H9 (cell line): ENCODE measurements around the gene UFC1. TPM values are rescaled to one million over a fixed set of nuclear protein-coding genes. Genes with fewer than 3 reads are reported as not detected.
A peak's percentile ranks its signal among the peaks of the same experiment; 100 is the strongest.

Experiments used
- DNase-seq: peaks from one replicate; pipeline ENCODE4 v3.0.0-alpha.2; 2017
- H2AFZ ChIP-seq: one replicate; pipeline ENCODE4 v1.6.1; 2013; ENCODE audit warnings: mild to moderate bottlenecking, low read length, control low read depth, moderate library complexity
- H2AK5ac ChIP-seq: 2 replicates; pipeline ENCODE4 v1.6.1; 2013; ENCODE audit warnings: low read length, control low read depth, mixed read lengths; ENCODE audit not compliant: insufficient read length
- H2BK120ac ChIP-seq: one replicate; pipeline ENCODE4 v1.6.1; 2013; ENCODE audit warnings: low read depth, mild to moderate bottlenecking, low read length, control low read depth, inconsistent platforms; ENCODE audit not compliant: poor library complexity, severe bottlenecking
- H2BK12ac ChIP-seq: 2 replicates; pipeline ENCODE4 v1.6.1; 2013; ENCODE audit warnings: low read length, control low read depth, mixed read lengths, low read depth; ENCODE audit not compliant: insufficient read length
- H2BK15ac ChIP-seq: 2 replicates; pipeline ENCODE4 v1.6.1; 2013; ENCODE audit warnings: low read depth, low read length, control low read depth
- H2BK20ac ChIP-seq: one replicate; pipeline ENCODE4 v1.6.1; 2013; ENCODE audit warnings: low read depth, mild to moderate bottlenecking, low read length, control low read depth, inconsistent platforms; ENCODE audit not compliant: poor library complexity, severe bottlenecking
- H2BK5ac ChIP-seq: 2 replicates; pipeline ENCODE4 v1.6.1; 2013; ENCODE audit warnings: low read length, control low read depth, mixed read lengths; ENCODE audit not compliant: insufficient read length
- H3K14ac ChIP-seq: 2 replicates; pipeline ENCODE4 v1.6.1; 2013; ENCODE audit warnings: low read length, control low read depth; ENCODE audit not compliant: insufficient read depth
- H3K18ac ChIP-seq: 2 replicates; pipeline ENCODE4 v1.6.1; 2013; ENCODE audit warnings: low read depth, mild to moderate bottlenecking, mixed read lengths, low read length, control low read depth; ENCODE audit not compliant: insufficient read length
- H3K23ac ChIP-seq: 2 replicates; pipeline ENCODE4 v1.6.1; 2013; ENCODE audit warnings: low read length, control low read depth, mixed read lengths, low read depth; ENCODE audit not compliant: insufficient read length
- H3K23me2 ChIP-seq: 2 replicates; pipeline ENCODE4 v1.6.1; 2013; ENCODE audit warnings: low read depth, mild to moderate bottlenecking, mixed read lengths, low read length, control low read depth; ENCODE audit not compliant: insufficient read length, poor library complexity, severe bottlenecking
- H3K27ac ChIP-seq: 2 replicates; pipeline ENCODE4 v1.5.1; 2013; ENCODE audit warnings: low read length, control low read depth, mixed read lengths, low read depth; ENCODE audit not compliant: insufficient read length
- H3K27me3 ChIP-seq: 2 replicates; pipeline ENCODE4 v1.6.1; 2013; ENCODE audit warnings: low read length, control low read depth, inconsistent platforms; ENCODE audit not compliant: insufficient read depth
- H3K4ac ChIP-seq: 2 replicates; pipeline ENCODE4 v1.6.1; 2013; ENCODE audit warnings: low read depth, mild to moderate bottlenecking, control low read depth, inconsistent platforms, low read length, moderate library complexity
- H3K4me1 ChIP-seq: 2 replicates; pipeline ENCODE4 v1.6.1; 2013; ENCODE audit warnings: low read length, control low read depth, inconsistent platforms; ENCODE audit not compliant: insufficient read depth
- H3K4me2 ChIP-seq: 2 replicates; pipeline ENCODE4 v1.6.1; 2013; ENCODE audit warnings: low read length, control low read depth, mixed read lengths; ENCODE audit not compliant: insufficient read length, insufficient read depth
- H3K56ac ChIP-seq: 2 replicates; pipeline ENCODE4 v1.6.1; 2013; ENCODE audit warnings: low read depth, mild to moderate bottlenecking, mixed read lengths, low read length, control low read depth; ENCODE audit not compliant: insufficient read length
- H3K79me1 ChIP-seq: 2 replicates; pipeline ENCODE4 v1.6.1; 2013; ENCODE audit warnings: low read depth, mild to moderate bottlenecking, moderate library complexity, low read length, control low read depth, inconsistent platforms; ENCODE audit not compliant: insufficient read depth, poor library complexity, severe bottlenecking
- H3K79me2 ChIP-seq: 2 replicates; pipeline ENCODE4 v1.6.1; 2013; ENCODE audit warnings: low read length, control low read depth, inconsistent platforms; ENCODE audit not compliant: insufficient read depth
- H3K9ac ChIP-seq: 2 replicates; pipeline ENCODE4 v1.6.1; 2013; ENCODE audit warnings: low read length, control low read depth, mixed read lengths; ENCODE audit not compliant: insufficient read length; ENCODE audit errors: extremely low read depth
- H3K9me3 ChIP-seq: one replicate; pipeline ENCODE4 v1.6.1; 2013; ENCODE audit warnings: low read depth, low read length, inconsistent platforms; ENCODE audit not compliant: control insufficient read depth
- H3T11ph ChIP-seq: one replicate; pipeline ENCODE4 v1.6.1; 2013; ENCODE audit warnings: mild to moderate bottlenecking, low read length, control low read depth, inconsistent platforms
- H4K20me1 ChIP-seq: one replicate; pipeline ENCODE4 v1.6.1; 2013; ENCODE audit not compliant: control insufficient read depth, insufficient read length, insufficient read depth
- H4K5ac ChIP-seq: 2 replicates; pipeline ENCODE4 v1.6.1; 2013; ENCODE audit warnings: low read depth, mild to moderate bottlenecking, mixed read lengths, low read length, control low read depth; ENCODE audit not compliant: insufficient read length
- H4K8ac ChIP-seq: replicated peaks from 2 replicates; pipeline ENCODE4 v1.6.1; 2013; ENCODE audit warnings: low read length, control low read depth, mixed read lengths, low read depth; ENCODE audit not compliant: insufficient read length
- H4K91ac ChIP-seq: 2 replicates; pipeline ENCODE4 v1.6.1; 2013; ENCODE audit warnings: low read depth, mild to moderate bottlenecking, moderate library complexity, mixed read lengths, low read length, control low read depth; ENCODE audit not compliant: insufficient read length
- H3K27ac Mint-ChIP-seq, 3 experiments: 2 replicates in 2 of 3; 3 replicates in 1 of 3; pipeline ENCODE4 v1.8.0; 2020 to 2021; ENCODE audit warnings: mixed read lengths in 3 of 3, mild to moderate bottlenecking in 1 of 3, moderate library complexity in 1 of 3
- H3K27me3 Mint-ChIP-seq: 2 replicates; pipeline ENCODE4 v1.8.0; 2021; ENCODE audit warnings: low read depth, mild to moderate bottlenecking, moderate library complexity, mixed read lengths
- H3K36me3 Mint-ChIP-seq, 3 experiments: 2 replicates in 2 of 3; 3 replicates in 1 of 3; pipeline ENCODE4 v1.8.0; 2020 to 2021; ENCODE audit warnings: low read depth in 3 of 3, mixed read lengths in 3 of 3; ENCODE audit not compliant: insufficient read depth in 1 of 3
- H3K4me1 Mint-ChIP-seq, 2 experiments: 2 replicates each; pipeline ENCODE4 v1.8.0; 2020; ENCODE audit warnings: mixed read lengths in 2 of 2
- H3K4me3 Mint-ChIP-seq, 2 experiments: 2 replicates in 1 of 2; 3 replicates in 1 of 2; pipeline ENCODE4 v1.8.0; 2020 to 2021; ENCODE audit warnings: mild to moderate bottlenecking in 2 of 2, mixed read lengths in 2 of 2, moderate library complexity in 1 of 2
- H3K9me3 Mint-ChIP-seq, 2 experiments: 2 replicates in 1 of 2; 3 replicates in 1 of 2; pipeline ENCODE4 v1.8.0; 2020; ENCODE audit warnings: mild to moderate bottlenecking in 2 of 2, mixed read lengths in 2 of 2, moderate library complexity in 1 of 2
- WGBS: extraction: QIAGEN DNeasy Blood & Tissue Kit; methylation state at CpG from one replicate; pipeline ENCODE4 v1.1.7; 2013; ENCODE audit warnings: missing lambda C conversion rate, low lambda C conversion rate, mixed read lengths; ENCODE audit not compliant: insufficient read length; ENCODE audit errors: extremely low coverage; 5-methylcytosine and 5-hydroxymethylcytosine counted together
- total RNA-seq: library from RNA; stranded (reverse); gene quantifications from 2 replicates; pipeline ENCODE4 v1.2.1, GENCODE V29; 2021
- TF ChIP-seq, protein P1 (sequence below): fragments of 200-600 bp; sonication (generic); conservative IDR thresholded peaks from 3 replicates; pipeline ENCODE4 v1.8.0; 2021; ENCODE audit warnings: antibody characterized with exemption, mild to moderate bottlenecking

The UFC1 gene
- total RNA-seq, 1 experiment from 2014 or later = 93.4 TPM

DNA sequence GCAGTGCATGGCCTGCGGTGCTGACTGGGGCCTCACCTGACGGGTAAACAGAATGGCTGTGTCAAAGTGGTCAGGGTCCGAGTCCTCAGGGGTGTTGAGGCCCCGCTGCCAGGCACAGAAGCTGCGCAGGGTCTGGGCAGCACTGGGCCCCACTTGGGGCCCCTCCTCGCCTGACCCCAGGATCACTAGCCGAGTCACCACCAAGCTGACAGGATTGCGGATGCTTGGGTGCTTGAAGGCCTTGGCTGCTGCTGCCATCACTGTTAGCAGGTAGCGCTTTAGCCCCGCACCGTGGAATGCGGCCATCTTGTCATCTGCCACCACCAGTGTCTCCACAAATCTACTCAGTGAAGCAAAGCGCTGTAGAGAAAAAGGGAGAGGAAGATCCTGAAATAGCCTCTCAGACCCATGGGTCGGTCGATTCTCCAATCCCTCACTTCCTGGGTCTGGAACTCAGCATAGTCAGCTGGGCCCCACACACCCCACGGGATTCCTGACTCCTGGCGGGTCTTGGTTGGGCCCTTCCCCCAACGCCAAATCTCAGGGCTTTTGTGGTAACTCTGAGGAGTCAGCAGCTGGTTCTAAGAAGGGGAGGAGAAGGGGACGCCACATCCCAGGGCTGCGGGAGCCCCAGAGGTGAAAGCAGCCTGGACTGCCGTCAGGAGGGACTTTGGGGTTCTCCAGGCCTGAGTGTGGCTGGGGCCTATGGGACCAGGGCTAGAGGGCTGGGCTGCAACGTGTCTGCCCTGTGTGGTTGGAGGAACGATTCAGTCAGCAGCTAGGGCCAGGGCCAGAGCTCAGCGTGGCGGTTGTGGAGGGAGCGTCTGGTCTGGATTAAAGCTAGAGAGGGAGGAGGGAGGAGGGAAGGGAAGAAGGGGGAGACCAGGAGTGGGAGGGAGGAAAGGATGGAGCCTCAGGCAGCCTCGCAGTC is 43.0 kb downstream of the UFC1 start:
- Mint-ChIP-seq H3K27me3 (no peaks in the 10 kb centered on the region), H3K9me3 (no peaks in the 10 kb centered on the region; a peak in 1 of 5 replicates), H3K36me3 (peaks cover 0 to 25% (median 11%) of the 10 kb centered on the region in 3 experiments; a peak in 5 of 7 replicates), H3K4me1 (peaks cover 58 to 61% of the 10 kb centered on the region in 2 experiments), H3K27ac (peak overlapping the region in 2 of 3 experiments; percentile 75 to 85; a peak in 4 of 7 replicates), H3K4me3 (peak overlapping the region; percentile 59 to 65)
- H2BK5ac ChIP-seq = no peak overlapping the region
- no peak overlapping the region for H3K56ac ChIP-seq
- H3K23ac ChIP-seq = no peak overlapping the region
- no peak overlapping the region for H2BK120ac ChIP-seq
- no peak overlapping the region for H3K9ac ChIP-seq
- no peaks in the 10 kb centered on the region for H3K27me3 ChIP-seq
- WGBS = no CpG with 5 or more reads among the region's 27 CpGs
- no peaks in the 10 kb centered on the region for H3K9me3 ChIP-seq
- no peak overlapping the region for H4K8ac ChIP-seq
- H3K79me2 ChIP-seq = no peaks in the 10 kb centered on the region
- DNase-seq = no peak
- H2BK15ac ChIP-seq = no peak overlapping the region
- H4K91ac ChIP-seq = no peak overlapping the region
- no peak overlapping the region for H2AK5ac ChIP-seq
- H4K5ac ChIP-seq = no peak overlapping the region
- peak overlapping the region; percentile 27 for H3K4me2 ChIP-seq
- no peaks in the 10 kb centered on the region for H3K79me1 ChIP-seq
- TF ChIP-seq, protein P1, sequence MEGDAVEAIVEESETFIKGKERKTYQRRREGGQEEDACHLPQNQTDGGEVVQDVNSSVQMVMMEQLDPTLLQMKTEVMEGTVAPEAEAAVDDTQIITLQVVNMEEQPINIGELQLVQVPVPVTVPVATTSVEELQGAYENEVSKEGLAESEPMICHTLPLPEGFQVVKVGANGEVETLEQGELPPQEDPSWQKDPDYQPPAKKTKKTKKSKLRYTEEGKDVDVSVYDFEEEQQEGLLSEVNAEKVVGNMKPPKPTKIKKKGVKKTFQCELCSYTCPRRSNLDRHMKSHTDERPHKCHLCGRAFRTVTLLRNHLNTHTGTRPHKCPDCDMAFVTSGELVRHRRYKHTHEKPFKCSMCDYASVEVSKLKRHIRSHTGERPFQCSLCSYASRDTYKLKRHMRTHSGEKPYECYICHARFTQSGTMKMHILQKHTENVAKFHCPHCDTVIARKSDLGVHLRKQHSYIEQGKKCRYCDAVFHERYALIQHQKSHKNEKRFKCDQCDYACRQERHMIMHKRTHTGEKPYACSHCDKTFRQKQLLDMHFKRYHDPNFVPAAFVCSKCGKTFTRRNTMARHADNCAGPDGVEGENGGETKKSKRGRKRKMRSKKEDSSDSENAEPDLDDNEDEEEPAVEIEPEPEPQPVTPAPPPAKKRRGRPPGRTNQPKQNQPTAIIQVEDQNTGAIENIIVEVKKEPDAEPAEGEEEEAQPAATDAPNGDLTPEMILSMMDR = no peak
- H3K27ac ChIP-seq = no peak overlapping the region
- H3K14ac ChIP-seq = 0 out of 2 replicates have a peak overlapping the region, but pooled peaks have one; percentile 19
- no peak overlapping the region for H2AFZ ChIP-seq
- H3K23me2 ChIP-seq = peaks cover 4% of the 10 kb centered on the region
- no peak overlapping the region for H2BK20ac ChIP-seq
- peak overlapping the region; percentile 27 for H3K18ac ChIP-seq
- no peak overlapping the region for H3K4ac ChIP-seq
- H2BK12ac ChIP-seq = no peak overlapping the region
- H4K20me1 ChIP-seq = no peaks in the 10 kb centered on the region
- H3T11ph ChIP-seq = no peak overlapping the region
- peaks cover 24% of the 10 kb centered on the region for H3K4me1 ChIP-seq
